NCI-H2171 (cell line): ENCODE results near the gene OSBPL9.
A peak's percentile ranks its signal among the peaks of the same experiment; 100 is the strongest.
"Not testable (repeated sequence)": the region's sequence is repeated elsewhere in the genome, so short reads cannot be mapped to it uniquely, and the experiment has no call there.

ENCODE experiments used
- DNase-seq: peaks from one replicate; lab custom pipeline; 2025; lab: John Stamatoyannopoulos, UW

Gene OSBPL9

GRCh38 chr1:51708911-51709760 is 92.2 kb downstream of the OSBPL9 start:
- DNase-seq = no peak

GRCh38 chr1:51709951-51710350 is 93.1 kb downstream of the OSBPL9 start:
- no peak for DNase-seq

- no peak for DNase-seq
These were observed 95.7 kb downstream of the OSBPL9 start for GRCh38 chr1:51712590-51712989.

- no peak for DNase-seq
These were observed 97.6 kb downstream of the OSBPL9 start for GRCh38 chr1:51714374-51715019.

- DNase-seq = no peak
These were observed 98.5 kb downstream of the OSBPL9 start for GRCh38 chr1:51715369-51715768.

- DNase-seq = no peak
These were observed 99.9 kb downstream of the OSBPL9 start for GRCh38 chr1:51716746-51717145.

- no peak for DNase-seq
These were observed 101.0 kb downstream of the OSBPL9 start for GRCh38 chr1:51717842-51718241.

- no peak for DNase-seq
These were observed 102.3 kb downstream of the OSBPL9 start for GRCh38 chr1:51719146-51719545.

- DNase-seq = no peak
These were observed 107.9 kb downstream of the OSBPL9 start for GRCh38 chr1:51724797-51725196.

- no peak for DNase-seq
These were observed 109.2 kb downstream of the OSBPL9 start for GRCh38 chr1:51726051-51726450.

GRCh38 chr1:51726544-51727225 is 109.8 kb downstream of the OSBPL9 start:
- DNase-seq = no peak

- DNase-seq = no peak
These were observed 110.5 kb downstream of the OSBPL9 start for GRCh38 chr1:51727366-51727765.

GRCh38 chr1:51728611-51729155 is 111.8 kb downstream of the OSBPL9 start:
- no peak for DNase-seq

- DNase-seq = peak; percentile 95
These were observed 112.4 kb downstream of the OSBPL9 start for GRCh38 chr1:51729156-51729823.

GRCh38 chr1:51729824-51730301 is 113.0 kb downstream of the OSBPL9 start:
- DNase-seq = peak; percentile 31

- no peak for DNase-seq
These were observed 115.1 kb downstream of the OSBPL9 start for GRCh38 chr1:51731998-51732397.

GRCh38 chr1:51732701-51733425 is 116.0 kb downstream of the OSBPL9 start:
- no peak for DNase-seq

- not testable (repeated sequence) for DNase-seq
These were observed 116.5 kb downstream of the OSBPL9 start for GRCh38 chr1:51733426-51733774.

- DNase-seq = no peak
These were observed 117.1 kb downstream of the OSBPL9 start for GRCh38 chr1:51733793-51734522.

- no peak for DNase-seq
These were observed 118.2 kb downstream of the OSBPL9 start for GRCh38 chr1:51734896-51735745.
